ENCODE measurements around the gene RPTOR.

The RPTOR gene

GRCh38 chr17:80647746-80648145 is 103.1 kb downstream of the RPTOR start:
- no peak overlapping the region for H3K4ac ChIP-seq (ENCODE audit: low read length)
- no peaks in the 10 kb centered on the region for H3K79me1 ChIP-seq (ENCODE audit: low read depth, low read length)
- H3K36me3 ChIP-seq (replicated peaks in 1 of 2; ENCODE audit: control insufficient read depth in 2 of 2, insufficient read depth in 2 of 2, low read length in 2 of 2) = peaks cover 0 to 13% of the 10 kb centered on the region in 2 donors
- peak overlapping the region; percentile 30 for H3K18ac ChIP-seq (ENCODE audit: low read length)
- H3K9me3 ChIP-seq (replicated peaks in 1 of 2; ENCODE audit: control insufficient read depth in 2 of 2, insufficient read depth in 1 of 2, low read depth in 1 of 2, low read length in 2 of 2) = peaks cover 0 to under 1% of the 10 kb centered on the region in 2 donors
- peak overlapping the region; percentile 40 for H2AK5ac ChIP-seq (ENCODE audit: low read depth, low read length)
- no peak overlapping the region for H4K91ac ChIP-seq (ENCODE audit: low read depth, low read length, poor library complexity)
- no peak overlapping the region for H2BK15ac ChIP-seq (ENCODE audit: low read length)
- H3K14ac ChIP-seq (ENCODE audit: low read length) = no peak overlapping the region
- no peak overlapping the region for H2BK5ac ChIP-seq (ENCODE audit: low read length)
- no peak for DNase-seq (ENCODE audit: low spot score)
- no peak overlapping the region for H3K23ac ChIP-seq (ENCODE audit: low read depth, low read length, poor library complexity)
- H3K27me3 ChIP-seq (ENCODE audit: control insufficient read depth in 3 of 3, insufficient read depth in 3 of 3, low read depth in 1 of 3, low read length in 3 of 3) = no peaks in the 10 kb centered on the region
- H3K9ac ChIP-seq (ENCODE audit: low read depth, low read length, poor library complexity) = no peak overlapping the region
- no peak overlapping the region for H3K27ac ChIP-seq (replicated peaks; ENCODE audit: low read length)
- WGBS, 2 donors (ENCODE audit: extremely low coverage in 2 of 2, insufficient read length in 2 of 2, insufficient replicate concordance in 1 of 2) = no CpG with 5 or more reads among the region's 6 CpGs
- no peak overlapping the region for H3K4me2 ChIP-seq (ENCODE audit: insufficient read depth, low read length, poor library complexity, severe bottlenecking)
- peaks cover 8 to 11% of the 10 kb centered on the region in 2 donors for H3K4me1 ChIP-seq (ENCODE audit: control insufficient read depth in 2 of 2, insufficient read depth in 1 of 2, low read depth in 1 of 2, low read length in 2 of 2)
- H4K8ac ChIP-seq (ENCODE audit: low read depth, low read length) = no peak overlapping the region
- no peak overlapping the region for H2AFZ ChIP-seq (ENCODE audit: low read length)
- no peak overlapping the region for H2BK120ac ChIP-seq (ENCODE audit: low read depth, low read length)
- H3K4me3 ChIP-seq (ENCODE audit: low read length in 2 of 2) = no peak overlapping the region
- H2BK12ac ChIP-seq (ENCODE audit: low read length) = no peak overlapping the region

GRCh38 chr17:80649200-80649644 is 104.6 kb downstream of the RPTOR start:
- Histone ChIP-seq H3K27ac (replicated peaks; ENCODE audit: low read length) (no peak overlapping the region), H3K9ac (ENCODE audit: low read depth, low read length, poor library complexity) (peak overlapping the region; percentile 82)

GRCh38 chr17:80649672-80650330 is 105.2 kb downstream of the RPTOR start:
- no CpG with 5 or more reads among the region's 14 CpGs for WGBS, 2 donors (ENCODE audit: extremely low coverage in 2 of 2, insufficient read length in 2 of 2, insufficient replicate concordance in 1 of 2)
- no peak overlapping the region for H2AK5ac ChIP-seq (ENCODE audit: low read depth, low read length)
- no peak overlapping the region for H2BK12ac ChIP-seq (ENCODE audit: low read length)
- H3K4me3 ChIP-seq (ENCODE audit: low read length in 2 of 2) = no peak overlapping the region
- no peak overlapping the region for H4K8ac ChIP-seq (ENCODE audit: low read depth, low read length)
- no peak overlapping the region for H3K4me2 ChIP-seq (ENCODE audit: insufficient read depth, low read length, poor library complexity, severe bottlenecking)
- no peaks in the 10 kb centered on the region for H3K9me3 ChIP-seq (replicated peaks in 1 of 2; ENCODE audit: control insufficient read depth in 2 of 2, insufficient read depth in 1 of 2, low read depth in 1 of 2, low read length in 2 of 2)
- H2BK5ac ChIP-seq (ENCODE audit: low read length) = no peak overlapping the region
- H4K91ac ChIP-seq (ENCODE audit: low read depth, low read length, poor library complexity) = no peak overlapping the region
- peaks cover 3% of the 10 kb centered on the region for H3K79me1 ChIP-seq (ENCODE audit: low read depth, low read length)
- H3K23ac ChIP-seq (ENCODE audit: low read depth, low read length, poor library complexity) = no peak overlapping the region
- H2BK15ac ChIP-seq (ENCODE audit: low read length) = no peak overlapping the region
- DNase-seq (ENCODE audit: low spot score) = peak; percentile 17
- peaks cover 0 to 1% of the 10 kb centered on the region in 2 donors for H3K36me3 ChIP-seq (replicated peaks in 1 of 2; ENCODE audit: control insufficient read depth in 2 of 2, insufficient read depth in 2 of 2, low read length in 2 of 2)
- no peak overlapping the region for H3K18ac ChIP-seq (ENCODE audit: low read length)
- peaks cover 6 to 11% of the 10 kb centered on the region in 2 donors for H3K4me1 ChIP-seq (ENCODE audit: control insufficient read depth in 2 of 2, insufficient read depth in 1 of 2, low read depth in 1 of 2, low read length in 2 of 2)
- H3K27me3 ChIP-seq (ENCODE audit: control insufficient read depth in 3 of 3, insufficient read depth in 3 of 3, low read depth in 1 of 3, low read length in 3 of 3) = no peaks in the 10 kb centered on the region
- H3K27ac ChIP-seq (replicated peaks; ENCODE audit: low read length) = no peak overlapping the region
- H3K14ac ChIP-seq (ENCODE audit: low read length) = no peak overlapping the region
- no peak overlapping the region for H2BK120ac ChIP-seq (ENCODE audit: low read depth, low read length)
- H2AFZ ChIP-seq (ENCODE audit: low read length) = no peak overlapping the region
- no peak overlapping the region for H3K9ac ChIP-seq (ENCODE audit: low read depth, low read length, poor library complexity)
- no peak overlapping the region for H3K4ac ChIP-seq (ENCODE audit: low read length)

More at GRCh38 chr17:80649200-80649644, 104.6 kb downstream of the RPTOR start:
- Histone ChIP-seq H3K4me1 (ENCODE audit: control insufficient read depth in 2 of 2, insufficient read depth in 1 of 2, low read depth in 1 of 2, low read length in 2 of 2) (peaks cover 8 to 11% of the 10 kb centered on the region in 2 donors), H2BK12ac (ENCODE audit: low read length) (no peak overlapping the region), H3K36me3 (replicated peaks in 1 of 2; ENCODE audit: control insufficient read depth in 2 of 2, insufficient read depth in 2 of 2, low read length in 2 of 2) (peaks cover 0 to 6% of the 10 kb centered on the region in 2 donors), H2BK15ac (ENCODE audit: low read length) (no peak overlapping the region), H3K9me3 (replicated peaks in 1 of 2; ENCODE audit: control insufficient read depth in 2 of 2, insufficient read depth in 1 of 2, low read depth in 1 of 2, low read length in 2 of 2) (no peaks in the 10 kb centered on the region), H3K79me1 (ENCODE audit: low read depth, low read length) (peaks cover 3% of the 10 kb centered on the region), H3K18ac (ENCODE audit: low read length) (peak overlapping the region; percentile 22), H3K4ac (ENCODE audit: low read length) (no peak overlapping the region), H4K91ac (ENCODE audit: low read depth, low read length, poor library complexity) (peak overlapping the region; percentile 14), H3K27me3 (ENCODE audit: control insufficient read depth in 3 of 3, insufficient read depth in 3 of 3, low read depth in 1 of 3, low read length in 3 of 3) (no peaks in the 10 kb centered on the region), H4K8ac (ENCODE audit: low read depth, low read length) (no peak overlapping the region), H3K14ac (ENCODE audit: low read length) (no peak overlapping the region), H3K4me2 (ENCODE audit: insufficient read depth, low read length, poor library complexity, severe bottlenecking) (no peak overlapping the region), H2BK120ac (ENCODE audit: low read depth, low read length) (no peak overlapping the region), H2BK5ac (ENCODE audit: low read length) (no peak overlapping the region), H2AK5ac (ENCODE audit: low read depth, low read length) (no peak overlapping the region), H3K23ac (ENCODE audit: low read depth, low read length, poor library complexity) (no peak overlapping the region), H3K4me3 (ENCODE audit: low read length in 2 of 2) (no peak overlapping the region), H2AFZ (ENCODE audit: low read length) (no peak overlapping the region)
- WGBS, 2 donors (ENCODE audit: extremely low coverage in 2 of 2, insufficient read length in 2 of 2, insufficient replicate concordance in 1 of 2) = no CpG with 5 or more reads among the region's 10 CpGs
- no peak for DNase-seq (ENCODE audit: low spot score)

- Histone ChIP-seq H3K9me3 (replicated peaks in 1 of 2; ENCODE audit: control insufficient read depth in 2 of 2, insufficient read depth in 1 of 2, low read depth in 1 of 2, low read length in 2 of 2) (no peaks in the 10 kb centered on the region), H3K27ac (replicated peaks; ENCODE audit: low read length) (no peak overlapping the region), H2AFZ (ENCODE audit: low read length) (no peak overlapping the region), H3K4ac (ENCODE audit: low read length) (no peak overlapping the region), H3K36me3 (replicated peaks in 1 of 2; ENCODE audit: control insufficient read depth in 2 of 2, insufficient read depth in 2 of 2, low read length in 2 of 2) (no peaks in the 10 kb centered on the region), H3K4me1 (ENCODE audit: control insufficient read depth in 2 of 2, insufficient read depth in 1 of 2, low read depth in 1 of 2, low read length in 2 of 2) (peaks cover 5 to 11% of the 10 kb centered on the region in 2 donors), H3K18ac (ENCODE audit: low read length) (no peak overlapping the region), H2BK15ac (ENCODE audit: low read length) (no peak overlapping the region), H3K14ac (ENCODE audit: low read length) (no peak overlapping the region), H2AK5ac (ENCODE audit: low read depth, low read length) (no peak overlapping the region), H4K91ac (ENCODE audit: low read depth, low read length, poor library complexity) (no peak overlapping the region), H2BK120ac (ENCODE audit: low read depth, low read length) (no peak overlapping the region), H3K27me3 (ENCODE audit: control insufficient read depth in 3 of 3, insufficient read depth in 3 of 3, low read depth in 1 of 3, low read length in 3 of 3) (no peaks in the 10 kb centered on the region), H3K23ac (ENCODE audit: low read depth, low read length, poor library complexity) (no peak overlapping the region), H2BK12ac (ENCODE audit: low read length) (no peak overlapping the region), H3K9ac (ENCODE audit: low read depth, low read length, poor library complexity) (no peak overlapping the region), H3K4me2 (ENCODE audit: insufficient read depth, low read length, poor library complexity, severe bottlenecking) (no peak overlapping the region), H4K8ac (ENCODE audit: low read depth, low read length) (no peak overlapping the region), H2BK5ac (ENCODE audit: low read length) (no peak overlapping the region), H3K79me1 (ENCODE audit: low read depth, low read length) (peaks cover 3% of the 10 kb centered on the region), H3K4me3 (ENCODE audit: low read length in 2 of 2) (no peak overlapping the region)
- WGBS, 2 donors (ENCODE audit: extremely low coverage in 2 of 2, insufficient read length in 2 of 2, insufficient replicate concordance in 1 of 2) = no CpG with 5 or more reads among the region's 8 CpGs
- DNase-seq (ENCODE audit: low spot score) = no peak
These were observed 105.7 kb downstream of the RPTOR start for GRCh38 chr17:80650331-80650672.

Data from neuronal stem cell (in vitro differentiated cells).